Upper lobe of left lung (tissue), 4 donors: Measurements from ENCODE around the gene SNX1.

Experiments used
- CTCF ChIP-seq, 6 experiments: fragments of 450-650 bp in 4 of 6; fragments of 200-600 bp in 2 of 6; sonication (generic) in 2 of 6; IDR thresholded peaks; one replicate each; pipeline ENCODE4 v1.5.1; 2016 to 2019; ENCODE audit warnings: antibody characterized with exemption in 6 of 6
- EP300 ChIP-seq, 4 donors: sonication (generic); formaldehyde crosslinking; IDR thresholded peaks; one replicate each; pipeline ENCODE4 v1.5.1; 2017; ENCODE audit warnings: antibody characterized with exemption in 4 of 4, control low read depth in 2 of 4
- POLR2A ChIP-seq, 4 donors: fragments of 450-650 bp; IDR thresholded peaks; one replicate each; pipeline ENCODE4 v1.5.1; 2016 to 2017; ENCODE audit warnings: antibody characterized with exemption in 4 of 4, mild to moderate bottlenecking in 2 of 4
- POLR2AphosphoS5 ChIP-seq, 2 donors: sonication (generic); formaldehyde crosslinking; IDR thresholded peaks; one replicate each; pipeline ENCODE4 v1.5.1; 2017; ENCODE audit warnings: antibody characterized with exemption in 2 of 2

GRCh38 chr15:64095431-64095794, 369 bp upstream of the SNX1 start:
- TF ChIP-seq CTCF (IDR thresholded peaks at IDR 0.05) (no peak), EP300 (IDR thresholded peaks at IDR 0.05) (no peak), POLR2A (IDR thresholded peaks at IDR 0.05) (no peak), POLR2AphosphoS5 (IDR thresholded peaks at IDR 0.05) (no peak)
